ENCODE measurements around the gene FAM72C. TPM values are rescaled to one million over a fixed set of nuclear protein-coding genes. Genes with fewer than 3 reads are reported as not detected.
"Not testable (repeated sequence)": the region's sequence is repeated elsewhere in the genome, so short reads cannot be mapped to it uniquely, and the experiment has no call there.

FAM72C gene
- 0.38 and 0.39 TPM in 2 replicates for total RNA-seq

DNA sequence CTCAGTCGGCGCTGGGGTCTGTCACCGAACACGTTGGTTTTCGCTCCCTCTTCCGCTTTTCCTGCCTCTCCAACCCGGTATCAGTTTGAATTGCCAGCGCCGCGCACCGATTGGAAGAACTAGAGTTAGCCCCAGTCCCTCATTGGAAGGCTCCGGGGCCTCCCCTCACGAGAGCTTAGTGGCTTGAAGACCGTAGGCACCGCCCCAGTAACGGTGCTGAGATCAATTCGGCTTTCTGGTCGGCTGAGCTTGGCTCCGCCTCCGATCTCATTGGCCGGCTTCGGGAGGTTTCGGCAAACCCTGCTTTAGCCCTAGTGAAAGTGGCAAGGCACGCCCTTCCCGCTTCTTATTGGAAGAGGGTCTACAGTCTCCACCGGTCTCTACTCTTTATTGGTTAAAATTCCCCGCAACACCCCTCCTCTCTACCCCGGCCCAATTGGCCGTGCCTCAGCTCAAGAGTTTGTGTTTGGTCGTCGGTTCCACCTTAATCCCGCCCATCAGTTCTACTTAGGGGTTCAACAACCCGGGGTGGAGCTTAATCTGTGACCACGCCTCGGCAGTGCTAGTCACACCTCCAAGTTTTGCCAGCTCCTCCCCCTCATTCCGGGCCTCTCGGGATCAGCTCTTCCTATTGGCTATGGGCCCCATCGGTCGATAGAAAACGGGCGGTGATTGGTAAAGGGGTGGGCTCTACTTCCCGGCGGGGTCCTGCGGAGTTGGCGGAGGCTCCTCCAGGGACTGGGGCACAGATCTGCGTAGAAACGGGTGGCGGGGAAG lies at the start of gene FAM72C:
Gene FAM72C (minus strand): TSS at position 63 of the 777 bp plus-strand sequence. CDS start 845 bp downstream, outside the sequence.
- not testable (repeated sequence) for DNase-seq (ENCODE audit: low read depth in 2 of 2)

DNA sequence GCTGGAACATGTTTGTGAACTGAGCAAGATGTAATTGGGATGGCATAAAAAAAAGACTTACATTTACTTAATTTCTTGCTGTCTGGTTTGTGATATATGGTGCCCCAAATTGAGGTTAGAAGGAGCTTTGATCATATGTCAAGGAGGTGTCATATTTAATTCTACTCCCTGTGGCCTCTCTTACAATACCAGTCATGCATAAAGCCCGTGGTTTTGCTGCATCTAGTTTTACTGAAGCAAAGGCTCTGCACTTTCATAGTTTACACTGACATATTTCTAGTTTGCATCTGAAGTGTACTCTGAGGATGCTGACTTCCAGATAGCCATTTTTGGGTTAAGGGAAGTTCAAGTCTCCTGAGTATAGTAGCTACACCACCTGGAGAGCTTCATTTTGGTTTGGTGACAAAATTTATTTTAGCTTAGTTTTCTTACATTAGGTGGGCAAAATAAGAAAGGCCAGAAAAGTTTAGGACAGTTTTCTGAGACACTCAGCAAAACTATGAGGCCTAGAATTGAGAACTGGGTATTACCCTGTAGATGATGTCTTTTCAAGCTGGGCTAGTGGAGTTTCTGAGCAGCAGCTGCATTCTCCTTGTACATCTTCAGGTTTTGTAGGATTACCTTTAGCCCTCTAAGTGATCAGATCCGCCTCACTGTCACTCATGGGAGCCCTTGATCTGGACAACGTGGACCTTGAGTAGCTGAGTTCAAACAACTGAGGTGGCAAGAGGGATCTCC lies 48.4 kb upstream of the FAM72C start:
- DNase-seq (ENCODE audit: low read depth in 2 of 2) = not testable (repeated sequence)

DNA sequence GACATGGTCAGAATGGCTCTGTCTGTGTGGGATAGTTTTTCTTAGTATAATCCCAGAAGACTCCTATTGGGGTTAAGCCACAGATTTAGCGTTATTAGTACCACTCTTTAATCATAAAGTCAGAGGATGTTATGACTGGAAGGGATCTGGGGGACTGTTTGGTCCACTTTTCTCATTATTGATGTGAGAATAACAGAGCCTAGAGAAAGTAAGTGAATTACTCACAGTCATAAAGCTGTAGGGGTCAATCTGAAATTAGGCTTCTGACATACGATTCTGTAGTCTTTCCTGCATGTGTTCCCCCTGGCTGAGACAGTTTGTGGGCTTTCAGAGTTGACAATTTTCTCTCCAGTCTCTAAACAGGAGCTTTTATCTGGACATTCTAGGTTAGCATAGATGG lies 47.3 kb upstream of the FAM72C start:
- not testable (repeated sequence) for DNase-seq (ENCODE audit: low read depth in 2 of 2)

DNA sequence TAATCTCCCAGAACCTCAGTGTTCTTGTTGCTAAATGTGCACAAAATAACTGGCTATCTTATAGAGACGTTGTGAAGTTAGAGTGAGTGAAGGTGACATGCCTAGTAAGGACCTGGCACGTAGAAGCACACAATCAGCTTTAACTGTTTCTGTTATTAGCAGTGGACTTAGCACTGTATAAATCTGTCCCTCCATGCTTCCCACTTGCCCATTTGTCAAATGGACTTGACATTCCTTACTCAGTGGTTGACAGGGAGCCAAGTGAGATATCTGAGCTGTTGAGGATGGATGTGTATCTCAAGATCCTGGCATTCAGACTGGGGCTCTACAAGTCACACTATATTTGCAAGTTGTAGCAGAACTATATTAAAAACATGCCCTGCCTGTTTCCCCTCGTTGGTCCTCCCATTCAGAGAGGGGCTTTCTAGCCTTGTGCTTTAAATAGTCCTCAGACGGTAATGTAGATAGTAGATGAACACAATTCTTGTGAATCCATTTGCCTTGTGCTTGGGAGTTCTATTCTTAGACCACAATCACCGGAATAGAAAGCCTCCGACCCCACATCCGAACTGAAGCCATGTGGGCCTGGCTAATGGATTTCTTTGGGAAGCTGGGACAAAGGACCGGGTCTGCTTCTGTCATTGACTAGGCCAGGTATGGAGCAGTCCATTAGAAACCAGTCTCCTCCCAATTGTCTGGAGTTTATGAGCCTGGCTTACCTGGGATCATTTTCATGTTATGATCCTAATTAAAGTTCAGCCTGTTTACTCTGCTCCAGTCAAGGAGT lies 43.6 kb upstream of the FAM72C start:
- peak in 1 of 2 donors; percentile 37 for DNase-seq (ENCODE audit: low read depth in 2 of 2)

DNA sequence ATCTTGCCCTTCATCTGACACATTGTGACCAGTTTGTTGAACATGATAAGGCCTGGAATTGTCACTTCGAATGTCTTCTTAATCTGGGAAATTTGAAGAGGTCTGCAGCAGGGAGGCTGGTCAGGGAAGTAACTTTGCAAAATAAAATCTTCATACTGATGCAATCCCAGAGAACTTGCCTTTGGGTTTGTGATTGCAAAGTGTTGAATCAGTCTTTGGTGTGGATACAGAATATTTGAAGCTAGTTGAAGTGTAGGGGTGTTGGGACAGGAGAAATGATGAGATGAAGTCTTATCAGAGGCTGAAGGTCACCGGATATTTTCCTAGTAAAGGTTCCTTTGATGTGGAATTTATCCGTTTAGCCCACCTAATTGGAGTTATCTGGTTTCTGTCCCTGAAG lies 42.7 kb upstream of the FAM72C start:
- not testable (repeated sequence) for DNase-seq (ENCODE audit: low read depth in 2 of 2)

DNA sequence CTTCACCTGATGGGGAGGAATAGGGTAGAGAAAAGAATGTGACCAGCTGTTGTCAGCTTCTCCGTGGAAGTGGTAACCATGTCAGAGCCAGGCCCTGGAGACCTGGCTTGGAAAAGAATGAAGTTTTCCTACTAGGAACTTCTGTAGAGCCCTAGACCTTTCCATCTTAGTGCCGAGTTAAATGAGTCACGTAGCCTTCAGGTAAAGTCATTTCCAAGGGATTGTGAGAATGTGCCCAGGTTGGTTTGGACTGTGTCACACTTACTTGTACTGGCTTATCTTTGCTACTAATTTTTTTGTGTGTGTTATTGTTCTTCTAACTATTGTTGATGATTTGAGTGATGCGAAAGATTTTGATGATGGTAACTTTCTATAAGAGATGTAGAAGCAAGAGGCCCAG lies 42.3 kb upstream of the FAM72C start:
- DNase-seq (ENCODE audit: low read depth in 2 of 2) = not testable (repeated sequence)

DNA sequence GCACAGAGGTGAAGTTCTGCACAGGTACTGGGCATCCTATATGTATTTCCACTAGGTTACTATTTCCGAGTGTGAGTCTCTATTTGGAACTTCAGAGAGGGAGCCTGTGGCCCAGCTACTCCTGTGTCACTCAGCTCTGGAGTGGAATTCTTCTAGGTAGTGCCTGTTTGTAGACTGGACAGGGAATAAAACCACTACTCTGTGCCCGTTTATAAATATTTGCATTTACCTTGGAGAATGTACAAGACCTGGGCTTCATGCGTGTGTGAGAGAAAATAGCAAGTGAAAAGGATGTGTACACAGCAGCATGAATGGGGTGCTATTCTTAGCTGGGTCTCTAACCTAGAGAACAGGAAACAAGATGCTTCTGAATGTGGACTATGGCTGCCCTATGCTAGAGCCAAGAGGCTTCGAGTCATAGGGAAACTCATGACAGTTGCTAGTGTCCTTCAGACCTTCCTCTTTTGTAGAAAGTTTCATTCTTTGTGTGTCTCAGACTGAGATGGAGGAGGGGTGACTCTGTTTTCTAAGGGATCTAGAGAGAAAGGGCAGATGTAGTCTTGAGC lies 40.5 kb upstream of the FAM72C start:
- DNase-seq (ENCODE audit: low read depth in 2 of 2) = not testable (repeated sequence)

DNA sequence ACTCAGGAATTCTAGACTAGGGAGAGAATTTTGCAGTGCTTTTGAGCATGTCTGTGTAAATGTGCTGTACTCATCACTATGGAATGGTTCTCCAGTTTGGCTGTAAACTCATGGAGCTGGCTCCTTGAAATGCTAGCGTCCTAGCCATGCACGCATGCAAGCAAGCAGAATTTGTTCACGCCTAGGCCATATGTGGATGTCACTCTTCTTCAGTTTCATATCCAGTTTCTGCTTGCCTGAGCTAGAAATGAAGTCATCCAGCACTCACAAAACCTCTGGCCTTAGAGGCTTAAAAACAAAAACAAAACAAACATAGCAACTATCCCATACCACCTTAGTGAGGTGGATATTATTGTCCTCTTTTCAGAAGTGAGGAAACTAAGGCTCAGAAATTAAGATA lies 37.6 kb upstream of the FAM72C start:
- not testable (repeated sequence) for DNase-seq (ENCODE audit: low read depth in 2 of 2)

DNA sequence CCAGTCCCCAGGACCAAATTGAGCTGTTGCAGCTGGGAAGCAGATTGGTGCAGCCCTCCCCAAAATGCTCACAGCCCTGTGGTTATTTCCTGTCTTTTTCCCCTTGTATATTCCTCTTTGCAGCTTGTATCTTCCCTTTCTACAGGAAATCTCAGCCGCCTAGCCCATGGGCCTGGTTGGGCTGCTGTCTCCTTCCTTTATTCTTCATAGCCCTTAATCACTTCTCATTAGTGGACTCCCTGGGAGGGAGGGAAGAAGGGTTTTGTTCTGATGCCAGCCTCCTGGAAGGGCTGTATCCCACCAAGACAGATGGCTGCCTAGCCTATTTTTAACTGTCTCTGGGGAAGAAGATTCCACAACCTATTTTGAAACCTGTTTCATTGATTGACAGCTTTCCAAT lies 32.5 kb upstream of the FAM72C start:
- DNase-seq (ENCODE audit: low read depth in 2 of 2) = not testable (repeated sequence)

DNA sequence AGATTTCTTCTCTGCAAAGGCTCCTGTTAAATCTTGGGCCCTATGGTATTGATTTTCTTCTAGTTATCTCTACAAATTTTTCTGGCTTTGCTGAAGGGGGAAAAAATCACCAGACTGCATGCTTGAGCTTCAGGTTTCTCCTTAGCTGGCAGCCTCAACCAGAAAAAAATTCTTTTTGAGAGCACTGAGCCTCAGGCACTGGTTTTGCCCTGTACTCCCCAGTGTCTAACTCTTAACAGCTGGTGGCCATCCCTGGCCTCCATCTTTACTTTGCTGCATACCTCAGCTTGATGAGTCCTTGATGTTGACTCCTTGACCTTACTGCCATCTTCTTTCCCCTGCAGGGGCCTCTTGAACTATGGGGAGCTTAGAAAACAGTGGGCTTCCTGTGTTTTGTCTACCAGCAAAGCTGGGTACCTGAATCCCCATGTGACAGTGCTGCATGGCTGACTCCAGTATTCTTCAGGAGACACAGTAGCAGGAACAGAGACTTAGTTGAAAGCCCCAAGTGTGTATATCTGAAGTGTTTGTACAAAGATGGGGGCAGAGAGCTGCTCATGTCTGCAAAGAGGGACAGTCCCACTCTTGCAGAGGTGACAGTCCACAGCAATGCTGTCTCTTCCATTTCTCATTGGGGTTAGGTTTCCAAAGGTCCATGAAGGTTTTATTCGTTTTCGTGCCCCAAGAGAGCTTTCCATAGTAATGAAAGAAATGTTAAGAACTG lies 31.7 kb upstream of the FAM72C start:
- not testable (repeated sequence) for DNase-seq (ENCODE audit: low read depth in 2 of 2)

DNA sequence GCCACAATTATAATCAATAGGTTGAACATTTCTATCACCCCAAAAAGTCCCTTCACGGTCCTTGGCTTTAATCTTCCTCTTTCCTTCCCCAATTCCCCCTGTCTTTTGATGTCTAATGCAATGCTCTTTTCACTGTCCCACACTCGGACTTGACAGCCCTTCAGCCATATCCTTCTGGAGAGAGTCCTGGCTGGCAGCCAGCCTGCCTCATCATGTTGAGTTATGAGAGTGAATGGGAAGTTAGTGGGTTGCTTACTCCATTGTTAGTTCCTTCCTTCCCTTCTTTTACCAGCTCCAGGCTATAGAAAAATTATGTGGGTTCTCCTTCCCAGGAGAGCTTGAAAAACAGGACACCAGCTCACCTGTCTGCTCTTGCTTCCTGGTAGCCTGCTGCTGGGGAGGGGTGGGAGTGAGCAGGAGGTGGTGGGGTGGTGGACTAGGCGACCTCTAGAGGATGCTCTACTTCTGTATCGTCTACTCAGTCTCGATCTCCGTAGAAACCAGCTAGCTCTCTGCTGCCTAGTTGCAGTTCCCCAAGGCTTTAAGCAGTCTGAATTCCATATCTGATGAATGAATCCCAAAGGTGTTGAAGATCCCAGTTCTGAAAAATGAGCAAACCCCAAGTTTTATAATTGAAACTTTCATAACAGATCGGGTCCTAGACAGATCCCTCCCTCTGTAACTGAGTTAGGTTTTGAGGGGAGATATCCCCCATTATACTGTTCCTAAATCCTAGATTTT lies 30.5 kb upstream of the FAM72C start:
- DNase-seq (ENCODE audit: low read depth in 2 of 2) = peak in 1 of 2 donors; percentile 3

DNA sequence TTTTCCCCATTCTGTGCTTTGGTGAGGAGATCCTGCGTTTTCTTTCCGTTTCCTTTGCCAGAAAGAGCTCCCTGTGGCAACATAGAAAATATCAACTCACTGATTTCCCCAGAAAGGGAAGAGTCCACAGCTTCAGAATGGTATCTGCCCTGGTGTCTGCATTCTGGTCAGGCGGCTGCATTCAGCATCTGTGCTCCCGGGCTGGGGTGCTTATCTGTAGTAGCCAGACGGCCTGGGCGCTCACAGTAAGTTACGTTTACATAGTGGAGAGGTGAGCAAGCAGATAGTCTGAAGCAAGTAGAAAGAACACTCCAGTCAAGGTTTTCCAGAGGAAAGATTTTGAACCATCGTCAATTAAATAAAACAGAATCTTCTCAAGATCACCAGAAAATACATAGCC lies 29.3 kb upstream of the FAM72C start:
- DNase-seq (ENCODE audit: low read depth in 2 of 2) = not testable (repeated sequence)

DNA sequence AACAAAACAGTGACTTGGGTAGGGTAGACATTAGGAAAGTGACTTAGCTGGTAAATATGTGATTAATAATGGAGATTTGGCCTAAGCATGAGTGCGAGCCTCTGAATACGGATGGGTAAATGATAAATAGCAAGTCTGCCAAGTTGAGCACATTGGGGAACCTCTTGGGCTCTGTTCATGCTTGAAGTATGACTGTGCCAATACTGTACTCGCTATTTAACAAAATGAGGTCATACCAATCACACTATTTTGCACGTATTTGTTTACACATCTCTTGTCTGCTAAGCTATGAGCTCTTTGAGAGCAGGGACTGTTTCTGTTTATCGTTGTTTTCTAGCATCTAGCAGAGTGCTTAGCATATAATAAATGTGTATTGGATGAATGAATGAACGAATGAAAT lies 24.2 kb upstream of the FAM72C start:
- DNase-seq (ENCODE audit: low read depth in 2 of 2) = not testable (repeated sequence)

DNA sequence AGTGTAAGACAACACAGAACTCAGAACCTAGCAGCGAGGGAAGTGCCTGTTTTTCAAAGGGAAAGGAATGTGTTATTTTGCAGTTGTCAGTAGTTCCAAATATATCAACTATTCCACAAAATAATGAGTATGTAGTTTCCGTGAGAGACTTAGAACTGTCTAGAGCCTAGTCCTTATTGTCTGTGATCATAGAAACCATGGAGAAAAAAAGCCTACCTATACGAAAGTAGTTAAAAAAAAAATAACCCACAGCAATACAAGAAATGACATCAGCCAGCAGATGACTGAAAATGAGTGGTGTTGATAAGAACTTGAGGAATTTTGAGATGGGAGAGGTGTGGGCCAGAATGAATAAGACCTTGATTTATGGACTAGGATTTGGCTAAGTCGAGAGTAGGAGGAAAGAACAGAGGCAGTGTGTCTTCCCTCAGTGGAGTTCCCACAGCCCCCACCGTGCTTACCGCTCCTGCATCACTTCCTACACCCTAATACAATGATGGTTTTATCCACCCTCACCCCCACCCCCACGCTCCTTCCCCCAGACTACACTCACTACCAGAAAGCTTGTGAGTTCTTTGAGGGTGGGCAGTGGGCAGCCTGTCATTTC lies 21.6 kb upstream of the FAM72C start:
- DNase-seq (ENCODE audit: low read depth in 2 of 2) = not testable (repeated sequence)

DNA sequence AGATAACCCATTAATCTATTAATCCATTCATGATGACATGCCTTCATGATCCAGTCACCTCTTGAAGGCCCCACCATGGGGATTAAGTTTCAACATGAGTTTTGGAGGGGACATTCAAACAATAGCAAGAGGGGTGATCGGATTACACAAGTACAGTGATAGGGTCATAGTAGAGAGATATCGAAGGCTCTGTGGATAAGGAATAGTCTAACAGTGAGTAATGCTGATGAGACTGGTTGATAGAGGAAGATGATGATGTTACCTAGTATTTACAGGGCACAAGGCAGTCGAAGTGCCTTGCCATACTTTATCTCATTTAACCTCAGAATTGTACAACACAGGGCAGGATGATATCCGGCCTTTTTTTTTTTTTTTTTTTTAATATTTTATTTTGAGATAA lies 18.9 kb upstream of the FAM72C start:
- not testable (repeated sequence) for DNase-seq (ENCODE audit: low read depth in 2 of 2)

DNA sequence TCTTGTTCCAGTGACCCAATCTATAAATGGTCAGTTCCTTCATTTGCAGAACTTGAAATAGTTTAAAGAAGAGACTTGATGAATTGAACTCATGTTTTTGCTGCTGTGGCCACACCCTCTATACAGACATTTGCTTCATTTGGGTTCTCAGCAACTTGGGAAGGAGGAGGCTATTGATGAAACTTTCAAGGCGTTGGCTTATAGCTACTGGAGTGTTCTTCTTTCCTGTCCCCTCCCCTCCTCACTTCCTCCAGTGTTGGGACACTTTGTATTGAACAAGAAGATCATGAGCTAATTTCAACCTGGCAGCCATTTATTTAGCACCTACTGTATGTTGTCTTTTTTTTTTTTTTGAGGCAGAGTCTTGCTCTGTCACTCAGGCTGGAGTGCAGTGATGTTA lies 17.9 kb upstream of the FAM72C start:
- not testable (repeated sequence) for DNase-seq (ENCODE audit: low read depth in 2 of 2)

DNA sequence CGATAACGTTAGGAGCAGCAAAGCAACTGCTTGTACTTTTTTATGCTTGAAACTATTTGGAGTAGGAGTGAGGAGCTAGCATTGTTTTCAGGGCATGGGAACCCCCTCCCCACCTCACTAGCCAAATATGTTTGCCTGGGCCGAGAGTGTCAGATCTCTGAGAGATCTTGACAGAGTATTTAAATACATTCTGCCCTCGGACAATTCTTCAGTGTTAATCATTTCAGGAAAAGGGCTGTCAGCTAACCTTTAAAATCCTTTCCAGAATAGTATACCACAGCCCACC lies 17.6 kb upstream of the FAM72C start:
- DNase-seq (ENCODE audit: low read depth in 2 of 2) = not testable (repeated sequence)

DNA sequence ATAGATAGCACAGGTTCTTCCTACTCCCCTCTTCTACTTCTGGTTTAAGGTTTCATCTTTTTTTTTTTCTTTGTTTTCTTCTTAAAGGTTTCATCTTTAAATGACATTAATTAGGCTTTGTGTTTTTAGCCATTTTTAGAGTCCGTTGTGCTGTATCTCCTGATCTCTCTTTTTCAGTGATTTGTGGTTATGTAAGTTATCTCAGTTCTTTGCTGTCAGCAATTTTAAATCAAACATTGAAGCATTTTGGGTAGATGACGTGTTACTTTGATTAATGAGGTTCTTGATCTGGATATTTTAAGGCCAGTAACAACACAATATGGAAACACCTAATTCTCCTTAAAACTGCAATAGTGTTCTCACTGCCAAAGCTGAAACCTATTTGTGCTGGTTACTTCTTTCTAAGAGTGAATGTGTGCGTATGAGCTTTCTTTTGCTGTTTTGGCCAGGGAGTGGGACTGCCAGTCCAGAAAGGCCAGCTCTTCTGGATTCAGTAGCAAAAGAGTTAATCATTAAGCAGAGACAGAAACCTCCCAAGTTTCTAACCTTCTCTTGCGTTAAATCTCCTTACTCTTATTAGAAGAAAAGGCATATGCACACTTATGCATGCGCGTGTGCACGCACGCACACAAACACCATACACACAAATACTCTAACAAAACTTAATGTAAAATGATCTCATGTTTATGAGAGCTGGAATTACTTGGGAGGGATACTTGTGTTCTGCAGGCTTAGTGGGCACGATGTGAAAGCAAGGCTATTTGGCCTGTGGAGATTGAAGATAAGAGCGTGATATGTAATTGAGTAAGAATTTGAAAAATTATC lies 17.0 kb upstream of the FAM72C start:
- DNase-seq (ENCODE audit: low read depth in 2 of 2) = not testable (repeated sequence)

DNA sequence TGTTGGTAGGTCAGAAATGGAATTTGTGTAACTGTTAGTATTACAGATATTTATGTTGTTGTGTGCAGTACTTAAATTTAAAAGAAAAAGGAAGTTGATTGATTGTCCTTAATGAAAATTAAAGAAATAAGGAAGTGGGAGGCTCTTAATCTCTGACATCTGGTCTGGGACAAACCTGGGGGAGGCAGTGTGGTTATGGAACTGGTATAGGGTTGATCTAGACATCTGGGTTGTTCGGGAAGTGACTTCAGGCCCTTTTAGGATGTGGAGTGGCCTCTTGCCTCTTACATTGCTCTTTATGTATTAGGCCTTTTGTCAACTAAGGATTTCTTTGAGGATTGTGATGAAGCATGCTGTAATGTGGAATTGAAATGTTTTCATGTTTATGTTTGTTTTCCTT lies 16.1 kb upstream of the FAM72C start:
- DNase-seq (ENCODE audit: low read depth in 2 of 2) = not testable (repeated sequence)
